PC-9 (cell line): Measurements from ENCODE around the gene CLCN6. TPM values are rescaled to one million over a fixed set of nuclear protein-coding genes. Genes with fewer than 3 reads are reported as not detected.

Experiments
- BruUV-seq: library from RNA; stranded (reverse); fragments of 400-500 nt; replicated peaks from 2 replicates; lab custom pipeline; 2021; lab: Mats Ljungman, UMichigan
- CTCF ChIA-PET: fragments of 300-600 bp; sonication (Branson Sonifier 250); formaldehyde crosslinking; loops from one replicate; lab custom pipeline; 2022; ENCODE audit warnings: antibody characterized with exemption; lab: Charles Lee
- POLR2A ChIA-PET: fragments of 300-600 bp; sonication (Branson Sonifier 250); formaldehyde crosslinking; loops from one replicate; lab custom pipeline; 2022; ENCODE audit warnings: antibody characterized with exemption; ENCODE audit not compliant: unreplicated experiment; lab: Charles Lee
- DNase-seq, 2 experiments: peaks; one replicate each; pipeline versions ENCODE4 v3.0.0 to v3.0.0-alpha.2; 2015 to 2022; ENCODE audit warnings: mixed read lengths in 1 of 2
- H2AFZ ChIP-seq: fragments of 200-600 bp; sonication (generic); 2 replicates; pipeline ENCODE4 v1.8.1; 2017; ENCODE audit warnings: antibody characterized with exemption
- H3F3A ChIP-seq: fragments of 200-600 bp; sonication (generic); 2 replicates; pipeline ENCODE4 v1.8.1; 2017; ENCODE audit warnings: antibody characterized with exemption, mild to moderate bottlenecking, low read depth; ENCODE audit not compliant: insufficient read depth
- H3K27ac ChIP-seq: fragments of 200-600 bp; sonication (generic); 2 replicates; pipeline ENCODE4 v1.6.1; 2016; ENCODE audit warnings: mixed run types
- H3K27me3 ChIP-seq: fragments of 200-600 bp; sonication (generic); 2 replicates; pipeline ENCODE4 v1.6.1; 2016; ENCODE audit warnings: low read depth, mixed run types; ENCODE audit not compliant: insufficient read depth
- H3K36me3 ChIP-seq: fragments of 200-600 bp; sonication (generic); 2 replicates; pipeline ENCODE4 v1.6.1; 2016; ENCODE audit warnings: low read depth, mixed run types
- H3K4me1 ChIP-seq: fragments of 200-600 bp; sonication (generic); replicated peaks from 2 replicates; pipeline ENCODE4 v1.6.1; 2016; ENCODE audit warnings: mixed run types; ENCODE audit not compliant: insufficient read depth
- H3K4me2 ChIP-seq: fragments of 200-600 bp; sonication (generic); 2 replicates; pipeline ENCODE4 v1.6.1; 2017; ENCODE audit warnings: mixed run types
- H3K4me3 ChIP-seq: fragments of 200-600 bp; sonication (generic); 2 replicates; pipeline ENCODE4 v1.6.1; 2016; ENCODE audit warnings: mixed run types
- H3K79me2 ChIP-seq: fragments of 200-600 bp; sonication (generic); 2 replicates; pipeline ENCODE4 v1.6.1; 2017; ENCODE audit warnings: low read depth, mixed run types
- H3K9me2 ChIP-seq: fragments of 200-600 bp; sonication (generic); 2 replicates; pipeline ENCODE4 v1.8.1; 2017; ENCODE audit warnings: mild to moderate bottlenecking; ENCODE audit not compliant: insufficient read depth
- H3K9me3 ChIP-seq: fragments of 200-600 bp; sonication (generic); 2 replicates; pipeline ENCODE4 v1.8.1; 2016; ENCODE audit warnings: low read depth; ENCODE audit not compliant: insufficient read depth
- H4K20me1 ChIP-seq: fragments of 200-600 bp; sonication (generic); 2 replicates; pipeline ENCODE4 v1.8.1; 2017; ENCODE audit not compliant: insufficient read depth
- CTCF ChIP-seq: fragments of 200-600 bp; sonication (generic); conservative IDR thresholded peaks from 2 replicates; pipeline ENCODE4 v1.6.1; 2017; ENCODE audit warnings: mixed run types, antibody characterized with exemption, mild to moderate bottlenecking, moderate library complexity
- EZH2 ChIP-seq: fragments of 200-600 bp; sonication (generic); IDR thresholded peaks from 2 replicates; pipeline ENCODE4 v1.8.0; 2017; ENCODE audit warnings: antibody characterized with exemption, low read depth
- intact Hi-C: fragments of 100-400 bp; cut with micrococcal nuclease; formaldehyde crosslinking; loops from one replicate; pipeline ENCODE4 v1.10.0; 2022; ENCODE audit not compliant: unreplicated experiment
- total RNA-seq: library from RNA; stranded (reverse); gene quantifications from 2 replicates; pipeline ENCODE4 v1.2.3, GENCODE V29; 2021

Gene CLCN6
- total RNA-seq, 1 experiment from 2014 or later, result 16.7 TPM

GRCh38 chr1:11770011-11770410 is 36.0 kb upstream of the CLCN6 start:
- Histone ChIP-seq H3K36me3 (no peaks in the 10 kb centered on the region), H3K79me2 (no peaks in the 10 kb centered on the region), H3K9me2 (no peaks in the 10 kb centered on the region), H2AFZ (no peak overlapping the region), H3F3A (no peaks in the 10 kb centered on the region), H3K4me3 (no peak overlapping the region), H3K27me3 (no peaks in the 10 kb centered on the region), H4K20me1 (no peaks in the 10 kb centered on the region), H3K27ac (no peak overlapping the region), H3K9me3 (no peaks in the 10 kb centered on the region), H3K4me1 (no peaks in the 10 kb centered on the region), H3K4me2 (no peak overlapping the region)
- TF ChIP-seq CTCF, result no peak
- TF ChIP-seq EZH2, result no peak
- CTCF ChIA-PET, result no interaction called here
- no peak for DNase-seq
- no TSS peak for BruUV-seq
- POLR2A ChIA-PET, result interaction anchor here (0.7 kb wide), 1 partner anchor 165 kb away, joined by 8 read pairs; the partner anchor contains the start of gene PLOD1
- intact Hi-C loops, result no loop called here

GRCh38 chr1:11771481-11772043 is 34.4 kb upstream of the CLCN6 start:
- no peaks in the 10 kb centered on the region for H3K36me3 ChIP-seq
- no peak overlapping the region for H3K4me2 ChIP-seq
- no peak for TF ChIP-seq CTCF
- no peak for TF ChIP-seq EZH2
- H3K4me3 ChIP-seq, result no peak overlapping the region
- intact Hi-C loops, result no loop called here
- no peaks in the 10 kb centered on the region for H3K9me2 ChIP-seq
- no peaks in the 10 kb centered on the region for H4K20me1 ChIP-seq
- ChIA-PET CTCF (no interaction called here), POLR2A (interaction anchor here (0.8 kb wide), 1 partner anchor 50 kb away, joined by 5 read pairs; no protein-coding TSS in a partner anchor)
- no peak for DNase-seq
- no peaks in the 10 kb centered on the region for H3K79me2 ChIP-seq
- H3F3A ChIP-seq, result no peaks in the 10 kb centered on the region
- BruUV-seq, result no TSS peak
- H2AFZ ChIP-seq, result no peak overlapping the region
- H3K27ac ChIP-seq, result no peak overlapping the region
- H3K4me1 ChIP-seq, result no peaks in the 10 kb centered on the region
- H3K9me3 ChIP-seq, result no peaks in the 10 kb centered on the region
- H3K27me3 ChIP-seq, result no peaks in the 10 kb centered on the region

- Histone ChIP-seq H3K27ac (no peak overlapping the region), H3K79me2 (no peaks in the 10 kb centered on the region), H2AFZ (no peak overlapping the region), H3K9me3 (no peaks in the 10 kb centered on the region), H3K27me3 (no peaks in the 10 kb centered on the region), H3K4me3 (no peak overlapping the region), H3K9me2 (no peaks in the 10 kb centered on the region), H4K20me1 (no peaks in the 10 kb centered on the region), H3F3A (no peaks in the 10 kb centered on the region), H3K36me3 (no peaks in the 10 kb centered on the region), H3K4me1 (no peaks in the 10 kb centered on the region), H3K4me2 (no peak overlapping the region)
- DNase-seq, result no peak
- intact Hi-C loops, result no loop called here
- POLR2A ChIA-PET, result no interaction called here
- CTCF ChIA-PET, result no interaction called here
- BruUV-seq, result no TSS peak
- TF ChIP-seq EZH2 (no peak), CTCF (no peak)
These were observed 33.5 kb upstream of the CLCN6 start for GRCh38 chr1:11772458-11772857.
